Mesendoderm (in vitro differentiated cells): ENCODE measurements around the gene PROSER3.

ENCODE experiments used
- DNase-seq: peaks from one replicate; pipeline ENCODE4 v3.0.0; 2013
- H2AK5ac ChIP-seq: 2 replicates; pipeline ENCODE4 v1.6.1; 2013; ENCODE audit warnings: low read length, inconsistent platforms
- H2BK120ac ChIP-seq: 2 replicates; pipeline ENCODE4 v1.6.1; 2013; ENCODE audit warnings: low read depth, mild to moderate bottlenecking, low read length, moderate library complexity, mixed read lengths
- H2BK15ac ChIP-seq: replicated peaks from 2 replicates; pipeline ENCODE4 v1.6.1; 2013; ENCODE audit warnings: low read depth, mild to moderate bottlenecking, moderate library complexity
- H2BK5ac ChIP-seq: 2 replicates; pipeline ENCODE4 v1.6.1; 2013; ENCODE audit warnings: low read length, inconsistent platforms
- H3K18ac ChIP-seq: 2 replicates; pipeline ENCODE4 v1.6.1; 2013; ENCODE audit warnings: mild to moderate bottlenecking, low read length, mixed read lengths
- H3K23ac ChIP-seq: one replicate; pipeline ENCODE4 v1.6.1; 2013; ENCODE audit warnings: low read length
- H3K27ac ChIP-seq: 2 replicates; pipeline ENCODE4 v1.5.1; 2013; ENCODE audit warnings: low read depth, mild to moderate bottlenecking, inconsistent platforms, low read length, moderate library complexity
- H3K27me3 ChIP-seq: 2 replicates; pipeline ENCODE4 v1.6.1; 2013; ENCODE audit warnings: low read length, control low read depth, mild to moderate bottlenecking, inconsistent platforms; ENCODE audit not compliant: insufficient read depth, poor library complexity
- H3K36me3 ChIP-seq: 2 replicates; pipeline ENCODE4 v1.6.1; 2013; ENCODE audit warnings: low read length, inconsistent platforms; ENCODE audit not compliant: control insufficient read depth, insufficient read depth
- H3K4ac ChIP-seq: one replicate; pipeline ENCODE4 v1.6.1; 2013; ENCODE audit warnings: low read depth, mild to moderate bottlenecking, low read length, moderate library complexity
- H3K4me1 ChIP-seq: 2 replicates; pipeline ENCODE4 v1.6.1; 2013; ENCODE audit warnings: low read depth, low read length, inconsistent platforms; ENCODE audit not compliant: control insufficient read depth
- H3K4me2 ChIP-seq: 2 replicates; pipeline ENCODE4 v1.6.1; 2013; ENCODE audit warnings: low read length
- H3K4me3 ChIP-seq: 2 replicates; pipeline ENCODE4 v1.5.1; 2013; ENCODE audit warnings: mild to moderate bottlenecking, low read length
- H3K56ac ChIP-seq: one replicate; pipeline ENCODE4 v1.6.1; 2013; ENCODE audit warnings: low read length
- H3K79me1 ChIP-seq: 2 replicates; pipeline ENCODE4 v1.6.1; 2013; ENCODE audit warnings: low read length, inconsistent platforms
- H3K79me2 ChIP-seq: 2 replicates; pipeline ENCODE4 v1.6.1; 2013; ENCODE audit warnings: mild to moderate bottlenecking, low read length; ENCODE audit not compliant: control insufficient read depth, insufficient read depth
- H3K9ac ChIP-seq: 2 replicates; pipeline ENCODE4 v1.6.1; 2013; ENCODE audit warnings: low read length, inconsistent platforms
- H4K5ac ChIP-seq: one replicate; pipeline ENCODE4 v1.6.1; 2013; ENCODE audit warnings: low read length
- H4K8ac ChIP-seq: one replicate; pipeline ENCODE4 v1.6.1; 2013; ENCODE audit warnings: low read depth, mild to moderate bottlenecking, control low read depth, low read length, moderate library complexity
- WGBS: extraction: QIAGEN DNeasy Blood & Tissue Kit; methylation state at CpG from one replicate; pipeline ENCODE4 v1.1.7; 2013; ENCODE audit warnings: low lambda C conversion rate, missing lambda C conversion rate; ENCODE audit not compliant: insufficient coverage; ENCODE audit errors: extremely low coverage; 5-methylcytosine and 5-hydroxymethylcytosine counted together

Gene PROSER3

DNA sequence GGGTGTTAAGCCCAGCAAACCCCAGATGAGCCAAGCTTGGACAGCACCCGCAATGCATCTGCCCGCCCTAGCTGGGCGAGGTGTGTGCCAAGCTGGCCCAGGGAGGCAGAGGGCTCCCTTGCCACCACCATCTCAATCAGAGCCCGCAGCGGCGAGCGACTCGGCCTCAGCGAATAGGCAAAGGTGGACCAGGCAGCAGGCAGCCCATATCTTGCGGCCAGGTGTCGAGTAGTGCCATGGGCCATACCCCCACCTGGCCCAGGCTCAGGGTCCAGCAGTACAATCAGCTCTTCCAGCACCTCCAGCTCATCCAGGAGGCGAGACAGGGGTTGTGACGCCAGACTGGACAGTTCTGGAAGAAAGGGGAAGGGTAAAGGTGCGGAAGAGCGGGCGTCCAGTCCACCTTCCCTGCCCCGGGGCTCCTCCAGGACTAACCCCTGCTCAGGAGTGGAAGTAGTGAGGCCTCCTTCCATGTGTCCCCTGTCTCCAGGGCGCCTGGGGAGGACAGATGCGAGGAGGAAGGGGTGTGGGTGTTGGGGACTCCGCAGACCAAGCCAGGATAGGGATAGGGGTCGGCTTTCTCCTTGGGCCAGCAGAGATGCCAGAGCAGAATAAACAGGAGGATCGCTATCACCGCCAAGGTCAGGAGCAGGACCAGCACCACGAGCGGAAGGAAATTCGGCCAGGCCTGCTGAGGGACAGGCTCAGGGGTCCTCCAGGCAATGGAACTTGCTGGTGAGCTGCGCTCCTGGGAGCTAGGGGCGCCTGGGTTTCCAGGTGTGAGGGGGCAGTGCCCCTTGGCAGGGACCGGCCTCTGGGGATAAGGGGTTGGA is 18.5 kb upstream of the PROSER3 start:
- DNase-seq = no peak
- no peak overlapping the region for H3K27ac ChIP-seq
- no peak overlapping the region for H4K8ac ChIP-seq
- no peak overlapping the region for H3K18ac ChIP-seq
- no peaks in the 10 kb centered on the region for H3K79me2 ChIP-seq
- peak overlapping the region; percentile 93 for H3K4me2 ChIP-seq
- peaks cover 9% of the 10 kb centered on the region for H3K36me3 ChIP-seq
- no peaks in the 10 kb centered on the region for H3K27me3 ChIP-seq
- H3K23ac ChIP-seq = no peak overlapping the region
- peak overlapping the region; percentile 73 for H3K56ac ChIP-seq
- no peak overlapping the region for H2AK5ac ChIP-seq
- no peak overlapping the region for H4K5ac ChIP-seq
- no peak overlapping the region for H2BK120ac ChIP-seq
- H3K79me1 ChIP-seq = no peaks in the 10 kb centered on the region
- no CpG with 5 or more reads among the region's 29 CpGs for WGBS
- no peak overlapping the region for H3K4ac ChIP-seq
- no peaks in the 10 kb centered on the region for H3K4me1 ChIP-seq
- no peak overlapping the region for H2BK5ac ChIP-seq
- H3K4me3 ChIP-seq = no peak overlapping the region
- no peak overlapping the region for H2BK15ac ChIP-seq
- peak overlapping the region; percentile 79 for H3K9ac ChIP-seq

DNA sequence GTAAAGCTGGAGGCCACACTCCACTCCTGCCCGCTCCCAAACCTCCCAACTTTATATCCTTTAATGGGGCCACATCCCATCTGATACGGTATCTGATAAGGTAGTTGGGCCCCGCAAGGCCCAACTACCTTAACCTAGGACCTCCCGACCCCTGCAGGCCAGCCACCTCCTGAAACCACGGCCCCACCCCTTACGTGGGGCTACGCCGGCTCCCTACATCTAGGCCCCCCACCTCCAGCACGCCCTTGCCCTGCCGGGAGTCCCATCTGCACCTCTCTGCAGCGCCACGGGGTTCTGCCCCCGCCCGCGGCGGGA is 17.9 kb upstream of the PROSER3 start:
- no peak overlapping the region for H2BK15ac ChIP-seq
- no peak overlapping the region for H3K23ac ChIP-seq
- no CpG with 5 or more reads among the region's 16 CpGs for WGBS
- peak overlapping the region; percentile 79 for H3K9ac ChIP-seq
- no peaks in the 10 kb centered on the region for H3K4me1 ChIP-seq
- no peak overlapping the region for H4K8ac ChIP-seq
- H2BK120ac ChIP-seq = no peak overlapping the region
- H3K18ac ChIP-seq = no peak overlapping the region
- H3K79me2 ChIP-seq = no peaks in the 10 kb centered on the region
- no peak overlapping the region for H3K4ac ChIP-seq
- no peak for DNase-seq
- no peak overlapping the region for H2AK5ac ChIP-seq
- no peaks in the 10 kb centered on the region for H3K79me1 ChIP-seq
- H3K36me3 ChIP-seq = peaks cover 9% of the 10 kb centered on the region
- peak overlapping the region; percentile 73 for H3K56ac ChIP-seq
- no peak overlapping the region for H2BK5ac ChIP-seq
- H4K5ac ChIP-seq = no peak overlapping the region
- H3K4me2 ChIP-seq = peak overlapping the region; percentile 93
- no peaks in the 10 kb centered on the region for H3K27me3 ChIP-seq
- peak overlapping the region; percentile 13 for H3K27ac ChIP-seq
- H3K4me3 ChIP-seq = peak overlapping the region; percentile 57

DNA sequence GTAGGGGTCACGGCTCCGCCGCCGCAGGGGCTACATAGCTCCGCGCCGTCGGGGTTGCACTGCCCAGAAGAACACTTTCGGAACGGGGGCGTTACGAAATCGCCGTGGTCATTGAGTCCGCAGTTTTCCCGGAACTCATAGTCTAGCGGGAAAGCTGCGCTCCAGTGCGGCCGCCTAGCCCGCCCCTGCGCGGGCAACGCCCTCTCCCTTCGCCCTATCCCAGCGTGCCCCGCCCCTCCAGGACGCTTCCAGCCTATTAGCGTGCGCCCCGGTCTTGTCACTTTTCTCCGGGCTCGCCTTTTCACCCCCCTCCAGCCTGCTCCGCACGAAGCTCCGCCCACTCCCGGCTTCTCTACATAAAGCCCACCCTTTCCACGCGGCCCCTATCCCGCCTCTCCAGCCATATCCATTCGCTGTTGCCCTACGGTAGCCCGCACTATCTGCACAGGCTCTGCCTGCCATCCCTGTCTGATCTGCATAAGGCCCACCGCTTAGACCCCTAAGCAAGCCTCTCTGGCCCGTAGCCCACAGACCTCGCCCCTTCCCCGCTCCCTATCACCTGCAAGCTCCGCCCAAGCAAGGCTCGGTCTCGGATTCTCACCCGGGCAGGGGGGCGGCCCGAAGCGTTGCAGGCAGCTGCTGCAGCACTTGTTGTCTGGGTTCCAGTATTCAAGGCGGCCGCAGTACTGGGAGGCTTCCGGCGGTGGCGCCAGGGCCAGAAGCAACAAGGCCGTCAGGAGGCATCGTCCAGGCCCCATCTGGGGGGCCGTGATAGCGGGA is 17.4 kb upstream of the PROSER3 start:
- peak overlapping the region; percentile 33 for H3K18ac ChIP-seq
- no CpG with 5 or more reads among the region's 63 CpGs for WGBS
- H3K56ac ChIP-seq = peak overlapping the region; percentile 86
- no peak overlapping the region for H2BK120ac ChIP-seq
- H3K4me1 ChIP-seq = no peaks in the 10 kb centered on the region
- H3K4ac ChIP-seq = peak overlapping the region; percentile 39
- H3K79me2 ChIP-seq = no peaks in the 10 kb centered on the region
- no peak overlapping the region for H2BK15ac ChIP-seq
- peak overlapping the region; percentile 96 for H3K27ac ChIP-seq
- peak overlapping the region; percentile 93 for H3K4me2 ChIP-seq
- H3K9ac ChIP-seq = peak overlapping the region; percentile 81
- H4K8ac ChIP-seq = no peak overlapping the region
- H3K23ac ChIP-seq = no peak overlapping the region
- peak overlapping the region; percentile 57 for H3K4me3 ChIP-seq
- no peak overlapping the region for H4K5ac ChIP-seq
- H3K79me1 ChIP-seq = no peaks in the 10 kb centered on the region
- DNase-seq = peak; percentile 99
- no peaks in the 10 kb centered on the region for H3K27me3 ChIP-seq
- no peak overlapping the region for H2AK5ac ChIP-seq
- no peak overlapping the region for H2BK5ac ChIP-seq
- peaks cover 9% of the 10 kb centered on the region for H3K36me3 ChIP-seq

DNA sequence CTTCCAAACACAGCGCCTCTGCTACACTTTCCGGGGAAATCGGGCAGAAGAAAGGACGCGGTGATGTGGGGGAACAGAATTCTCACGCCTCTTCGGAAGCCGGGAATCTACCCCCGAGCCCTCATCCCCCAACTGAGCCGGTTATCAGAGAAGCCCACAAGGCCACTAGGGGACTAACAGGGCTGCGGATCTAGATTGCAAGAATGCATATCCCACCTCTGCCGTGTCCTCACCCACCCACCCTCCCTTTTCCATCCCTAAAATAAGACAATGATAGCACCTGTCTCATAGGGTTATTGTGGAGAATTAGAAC is 16.8 kb upstream of the PROSER3 start:
- H3K27me3 ChIP-seq = no peaks in the 10 kb centered on the region
- no peaks in the 10 kb centered on the region for H3K79me2 ChIP-seq
- H4K5ac ChIP-seq = no peak overlapping the region
- H2AK5ac ChIP-seq = no peak overlapping the region
- peaks cover 9% of the 10 kb centered on the region for H3K36me3 ChIP-seq
- peak overlapping the region; percentile 81 for H3K9ac ChIP-seq
- peak overlapping the region; percentile 44 for H3K4me3 ChIP-seq
- H3K27ac ChIP-seq = peak overlapping the region; percentile 96
- no peak overlapping the region for H2BK15ac ChIP-seq
- peak overlapping the region; percentile 39 for H3K4ac ChIP-seq
- no peaks in the 10 kb centered on the region for H3K79me1 ChIP-seq
- peak overlapping the region; percentile 86 for H3K56ac ChIP-seq
- H3K18ac ChIP-seq = peak overlapping the region; percentile 33
- H3K4me1 ChIP-seq = no peaks in the 10 kb centered on the region
- no peak overlapping the region for H2BK120ac ChIP-seq
- H4K8ac ChIP-seq = no peak overlapping the region
- H3K4me2 ChIP-seq = peak overlapping the region; percentile 88
- H2BK5ac ChIP-seq = no peak overlapping the region
- no CpG with 5 or more reads among the region's 12 CpGs for WGBS
- DNase-seq = no peak
- no peak overlapping the region for H3K23ac ChIP-seq

DNA sequence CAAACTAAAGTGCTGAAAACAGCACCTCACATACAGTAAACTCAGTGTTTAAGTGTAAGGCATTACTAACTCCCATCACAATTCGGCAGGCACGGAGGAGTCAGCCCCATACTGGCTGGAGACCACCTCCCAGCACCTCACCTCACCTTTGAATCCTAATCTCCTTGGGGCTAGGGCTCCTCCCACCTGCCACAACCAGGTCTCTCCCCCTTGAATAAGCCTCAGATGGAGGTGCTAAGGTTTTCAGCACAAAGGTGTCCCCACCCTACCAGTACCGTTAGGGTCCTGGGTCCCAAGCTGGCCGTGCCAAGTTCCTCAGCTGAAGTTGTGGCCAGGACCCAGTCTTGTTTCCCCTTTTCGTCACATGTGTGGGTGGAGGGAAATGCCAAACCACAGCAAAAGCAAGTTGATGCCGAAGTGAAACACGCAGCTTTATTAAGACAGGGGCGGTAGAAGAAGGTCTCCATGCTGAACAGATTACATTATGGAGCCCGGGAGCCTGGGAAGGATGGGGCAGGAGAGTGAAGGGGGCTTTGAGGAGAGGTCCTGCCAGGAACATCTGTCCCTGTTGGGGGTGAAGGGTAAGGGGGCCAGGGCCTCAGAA is 15.8 kb upstream of the PROSER3 start, which contains the start of gene IGFLR1:
IGFLR1 (minus strand) TSS at position 332 of the 604 bp plus-strand sequence. CDS start 1,272 bp downstream, outside the sequence.
- Histone ChIP-seq H3K23ac (no peak within 1 kb of the TSS), H3K27ac (no peak within 1 kb of the TSS), H2BK5ac (no peak within 1 kb of the TSS), H3K79me1 (no peaks in the 10 kb centered on the region), H2AK5ac (no peak within 1 kb of the TSS), H3K4me1 (no peaks in the 10 kb centered on the region), H3K27me3 (no peaks in the 10 kb centered on the region), H3K56ac (peak within 1 kb of the TSS; percentile 74), H4K8ac (no peak within 1 kb of the TSS), H3K9ac (no peak within 1 kb of the TSS), H3K4ac (no peak within 1 kb of the TSS), H4K5ac (no peak within 1 kb of the TSS), H3K36me3 (peaks cover 7% of the 10 kb centered on the region), H3K79me2 (no peaks in the 10 kb centered on the region), H3K4me2 (no peak within 1 kb of the TSS), H3K4me3 (no peak within 1 kb of the TSS), H3K18ac (no peak within 1 kb of the TSS), H2BK15ac (no peak within 1 kb of the TSS), H2BK120ac (no peak within 1 kb of the TSS)
- DNase-seq = no peak
- WGBS = no CpG with 5 or more reads among the region's 9 CpGs
